ENCODE results near the gene CPT1B.
A peak's percentile ranks its signal among the peaks of the same experiment; 100 is the strongest.
"Not testable (repeated sequence)": the region's sequence is repeated elsewhere in the genome, so short reads cannot be mapped to it uniquely, and the experiment has no call there.

CPT1B gene

DNA sequence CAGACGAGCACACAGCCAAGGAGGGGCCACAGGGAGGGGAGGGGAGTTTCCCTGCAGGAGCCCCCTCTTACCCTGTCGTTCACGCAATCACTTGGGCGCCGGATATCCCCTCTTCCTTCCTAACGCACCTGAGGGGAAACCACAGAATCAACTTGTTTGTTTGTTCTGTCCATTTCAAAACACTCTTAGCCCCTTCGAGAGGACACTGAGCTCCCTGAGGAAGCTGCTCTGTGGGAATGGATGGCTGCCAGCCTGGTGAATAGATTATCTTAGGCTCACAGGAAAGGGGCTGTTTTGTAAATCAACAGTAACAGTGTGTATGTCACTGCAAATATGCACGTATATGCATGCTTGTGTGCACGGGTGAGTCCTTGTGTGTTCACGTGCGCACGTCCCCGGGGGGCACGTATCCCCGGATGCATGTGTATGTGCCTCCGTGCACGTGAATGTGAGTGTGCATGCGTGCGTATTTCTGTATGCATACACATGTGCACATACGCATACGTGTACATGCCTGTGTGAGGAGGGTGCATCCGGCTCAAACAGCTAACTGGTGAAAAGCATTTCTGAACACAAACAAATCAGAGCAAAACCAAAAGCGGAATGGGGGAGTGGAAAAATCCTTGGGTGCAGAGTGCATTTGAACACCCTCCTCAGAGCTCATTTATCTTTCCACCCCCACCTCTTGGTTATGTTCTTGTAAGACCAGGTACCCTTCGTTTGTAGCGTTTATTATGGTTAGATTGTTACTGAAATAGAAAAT lies 42.5 kb upstream of the CPT1B start:
- Histone ChIP-seq H3K27me3 (replicated peaks; ENCODE audit: control insufficient read depth, insufficient read depth, low read length) (peaks cover 26% of the 10 kb centered on the region), H3K4me3 (ENCODE audit: low read length) (peak overlapping the region; percentile 40), H3K9ac (ENCODE audit: low read length) (no peak overlapping the region), H3K9me3 (ENCODE audit: control insufficient read depth, low read length) (no peaks in the 10 kb centered on the region), H3K4me1 (ENCODE audit: control insufficient read depth, insufficient read depth, low read length) (peaks cover 9% of the 10 kb centered on the region), H3K36me3 (ENCODE audit: control insufficient read depth, insufficient read depth, low read length, severe bottlenecking) (peaks cover 3% of the 10 kb centered on the region)
- no peak for DNase-seq (ENCODE audit: low read depth)

DNA sequence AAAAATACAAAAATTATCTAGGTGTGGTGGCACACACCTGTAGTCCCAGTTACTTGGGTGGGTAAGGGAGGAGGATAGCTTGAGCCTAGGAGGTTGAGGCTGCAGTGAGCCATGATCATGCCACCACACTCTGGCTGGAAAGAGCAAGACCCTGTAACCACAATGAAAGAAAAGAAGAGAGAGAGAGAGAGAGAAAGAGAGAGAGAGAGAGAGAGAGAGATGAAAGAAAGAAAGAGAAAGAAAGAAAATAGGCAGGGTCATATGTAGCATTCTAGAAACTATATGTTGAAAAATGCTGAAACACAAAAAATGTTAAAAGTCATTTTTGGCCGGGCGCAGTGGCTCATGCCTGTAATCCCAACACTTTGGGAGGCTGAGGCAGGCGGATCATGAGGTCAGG lies 36.1 kb upstream of the CPT1B start:
- not testable (repeated sequence) for H3K9me3 ChIP-seq (ENCODE audit: control insufficient read depth, low read length); H3K36me3 ChIP-seq (ENCODE audit: control insufficient read depth, insufficient read depth, low read length, severe bottlenecking); H3K4me1 ChIP-seq (ENCODE audit: control insufficient read depth, insufficient read depth, low read length); DNase-seq (ENCODE audit: low read depth); H3K4me3 ChIP-seq (ENCODE audit: low read length); H3K9ac ChIP-seq (ENCODE audit: low read length)
- peaks cover 28% of the 10 kb centered on the region for H3K27me3 ChIP-seq (replicated peaks; ENCODE audit: control insufficient read depth, insufficient read depth, low read length)

DNA sequence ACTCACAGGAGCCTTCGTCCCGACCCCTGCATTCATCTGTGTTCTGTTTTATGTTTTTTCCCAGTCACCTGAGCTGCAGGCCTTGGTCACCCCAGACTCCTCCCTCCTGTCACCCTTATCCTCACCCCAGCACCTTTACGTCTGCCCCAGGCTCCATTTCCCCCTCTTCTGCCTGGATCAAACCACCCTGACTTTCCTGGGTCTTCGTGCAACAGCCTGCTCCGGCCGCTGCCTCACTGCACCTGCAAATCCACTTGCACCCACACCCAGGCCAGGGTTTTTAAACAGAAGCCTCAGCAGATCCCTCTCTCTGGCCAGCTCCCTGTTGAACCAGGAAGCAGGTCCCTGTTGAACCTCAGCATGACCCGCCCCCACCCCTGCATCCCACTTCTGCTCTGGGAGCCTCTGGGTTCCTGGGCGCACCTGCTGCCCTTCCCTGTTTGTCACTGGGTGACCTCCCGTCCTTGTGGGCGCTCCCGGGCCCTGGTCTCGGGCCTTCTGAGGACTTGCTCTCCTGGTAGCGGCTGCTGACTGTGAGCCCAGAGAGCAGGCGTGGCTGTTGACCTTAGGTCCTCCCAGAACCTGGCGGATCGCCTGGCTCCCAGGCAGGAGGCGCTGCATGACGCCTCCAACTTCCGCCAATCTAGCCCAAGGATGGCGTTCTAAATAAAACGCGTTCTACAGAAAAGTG lies 35.2 kb upstream of the CPT1B start:
- H3K9ac ChIP-seq (ENCODE audit: low read length), result no peak overlapping the region
- no peaks in the 10 kb centered on the region for H3K4me1 ChIP-seq (ENCODE audit: control insufficient read depth, insufficient read depth, low read length)
- no peak overlapping the region for H3K4me3 ChIP-seq (ENCODE audit: low read length)
- no peaks in the 10 kb centered on the region for H3K36me3 ChIP-seq (ENCODE audit: control insufficient read depth, insufficient read depth, low read length, severe bottlenecking)
- peak; percentile 30 for DNase-seq (ENCODE audit: low read depth)
- H3K9me3 ChIP-seq (ENCODE audit: control insufficient read depth, low read length), result no peaks in the 10 kb centered on the region
- H3K27me3 ChIP-seq (replicated peaks; ENCODE audit: control insufficient read depth, insufficient read depth, low read length), result peaks cover 33% of the 10 kb centered on the region

DNA sequence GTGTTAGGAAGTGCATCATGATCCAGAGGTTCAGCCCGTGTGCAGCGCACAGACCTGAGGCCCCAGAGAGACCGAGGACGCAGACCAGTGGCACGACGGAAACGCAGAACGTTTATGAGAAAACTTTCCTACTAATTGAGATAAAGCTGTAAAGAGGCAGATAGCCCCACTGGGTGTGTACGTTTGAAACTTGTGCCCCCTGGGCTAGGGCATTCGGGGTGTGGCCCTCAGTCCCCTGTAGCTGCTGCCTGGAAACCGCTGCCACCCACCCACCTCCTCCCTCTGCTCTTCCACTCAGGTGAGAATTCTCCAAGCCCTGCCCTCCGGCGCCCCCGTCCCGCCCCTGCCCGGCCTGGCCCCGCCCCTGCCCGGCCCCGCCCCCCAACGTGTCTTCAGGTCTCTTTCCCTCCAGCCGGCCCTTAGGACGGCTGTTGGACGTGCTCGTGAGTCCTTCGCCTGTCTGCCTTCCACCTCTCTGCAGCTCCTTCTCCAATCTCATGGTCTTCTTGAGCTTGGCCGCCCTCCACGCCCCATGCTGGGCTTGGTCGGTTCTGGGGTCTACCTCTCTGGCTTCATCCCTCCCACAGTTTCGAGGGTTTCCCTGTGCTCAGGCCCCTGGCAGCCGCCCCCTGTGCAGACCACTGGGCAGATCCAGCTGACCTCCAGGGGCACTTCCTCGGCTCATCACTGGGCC lies 34.4 kb upstream of the CPT1B start:
- no peak overlapping the region for H3K9ac ChIP-seq (ENCODE audit: low read length)
- no peaks in the 10 kb centered on the region for H3K9me3 ChIP-seq (ENCODE audit: control insufficient read depth, low read length)
- H3K36me3 ChIP-seq (ENCODE audit: control insufficient read depth, insufficient read depth, low read length, severe bottlenecking), result no peaks in the 10 kb centered on the region
- no peak for DNase-seq (ENCODE audit: low read depth)
- H3K4me3 ChIP-seq (ENCODE audit: low read length), result no peak overlapping the region
- H3K27me3 ChIP-seq (replicated peaks; ENCODE audit: control insufficient read depth, insufficient read depth, low read length), result peaks cover 35% of the 10 kb centered on the region
- H3K4me1 ChIP-seq (ENCODE audit: control insufficient read depth, insufficient read depth, low read length), result no peaks in the 10 kb centered on the region

DNA sequence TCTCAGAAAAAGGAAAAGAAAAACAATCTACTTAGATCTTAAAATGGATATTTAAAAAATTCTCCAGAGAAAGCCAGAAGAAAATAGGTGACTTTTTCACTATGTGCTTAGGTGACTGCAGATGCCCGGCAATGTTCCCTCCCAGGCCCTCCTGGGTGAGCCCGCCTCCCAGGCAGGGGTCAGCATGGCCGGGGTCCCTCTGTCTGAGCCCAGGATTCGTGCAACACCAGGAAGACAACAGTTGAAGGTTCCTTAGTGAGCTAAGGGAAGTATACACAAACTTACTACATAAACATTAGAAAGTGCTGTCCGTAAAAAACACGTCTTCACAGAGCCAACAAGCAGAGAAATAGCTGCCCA lies 33.9 kb upstream of the CPT1B start:
- H3K27me3 ChIP-seq (replicated peaks; ENCODE audit: control insufficient read depth, insufficient read depth, low read length), result peaks cover 40% of the 10 kb centered on the region
- no peaks in the 10 kb centered on the region for H3K4me1 ChIP-seq (ENCODE audit: control insufficient read depth, insufficient read depth, low read length)
- DNase-seq (ENCODE audit: low read depth), result no peak
- H3K36me3 ChIP-seq (ENCODE audit: control insufficient read depth, insufficient read depth, low read length, severe bottlenecking), result no peaks in the 10 kb centered on the region
- H3K4me3 ChIP-seq (ENCODE audit: low read length), result no peak overlapping the region
- H3K9me3 ChIP-seq (ENCODE audit: control insufficient read depth, low read length), result no peaks in the 10 kb centered on the region
- no peak overlapping the region for H3K9ac ChIP-seq (ENCODE audit: low read length)

DNA sequence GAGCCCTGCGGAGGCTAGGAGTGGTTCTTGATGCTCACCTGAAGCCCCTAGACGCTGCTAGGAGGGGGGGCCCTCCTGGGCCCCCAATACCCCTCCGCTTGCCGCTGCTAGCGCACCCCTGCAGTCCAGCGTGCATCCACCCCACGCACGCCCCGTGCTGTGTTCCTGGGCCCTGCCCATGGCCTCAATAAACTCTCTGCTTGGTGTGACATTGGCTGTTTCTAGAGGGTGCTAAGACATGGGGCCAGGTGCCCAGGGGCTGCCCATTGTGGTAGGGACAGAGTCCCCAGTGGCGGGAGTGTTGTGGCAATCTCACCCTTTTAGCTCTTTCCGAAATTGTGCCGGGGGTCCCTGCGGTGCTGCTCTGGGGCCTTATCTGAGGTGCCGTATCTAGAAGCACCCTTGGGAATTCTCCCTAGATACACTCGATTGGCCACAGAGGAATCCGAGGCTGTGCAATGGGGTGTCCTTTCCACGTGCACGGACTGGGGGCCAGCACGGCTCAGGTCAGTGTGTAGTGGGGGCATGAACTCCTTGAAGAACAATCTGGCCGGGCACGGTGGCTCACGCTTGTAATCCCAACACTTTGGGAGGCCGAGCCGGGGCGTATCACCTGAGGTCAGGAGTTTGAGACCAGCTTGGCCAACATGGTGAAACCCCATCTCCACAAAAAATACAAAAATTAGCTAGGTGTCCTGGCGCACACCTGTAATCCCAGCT lies 33.3 kb upstream of the CPT1B start:
- H3K4me1 ChIP-seq (ENCODE audit: control insufficient read depth, insufficient read depth, low read length), result no peaks in the 10 kb centered on the region
- no peak overlapping the region for H3K9ac ChIP-seq (ENCODE audit: low read length)
- H3K9me3 ChIP-seq (ENCODE audit: control insufficient read depth, low read length), result no peaks in the 10 kb centered on the region
- no peak overlapping the region for H3K4me3 ChIP-seq (ENCODE audit: low read length)
- no peak for DNase-seq (ENCODE audit: low read depth)
- no peaks in the 10 kb centered on the region for H3K36me3 ChIP-seq (ENCODE audit: control insufficient read depth, insufficient read depth, low read length, severe bottlenecking)
- H3K27me3 ChIP-seq (replicated peaks; ENCODE audit: control insufficient read depth, insufficient read depth, low read length), result peaks cover 43% of the 10 kb centered on the region

DNA sequence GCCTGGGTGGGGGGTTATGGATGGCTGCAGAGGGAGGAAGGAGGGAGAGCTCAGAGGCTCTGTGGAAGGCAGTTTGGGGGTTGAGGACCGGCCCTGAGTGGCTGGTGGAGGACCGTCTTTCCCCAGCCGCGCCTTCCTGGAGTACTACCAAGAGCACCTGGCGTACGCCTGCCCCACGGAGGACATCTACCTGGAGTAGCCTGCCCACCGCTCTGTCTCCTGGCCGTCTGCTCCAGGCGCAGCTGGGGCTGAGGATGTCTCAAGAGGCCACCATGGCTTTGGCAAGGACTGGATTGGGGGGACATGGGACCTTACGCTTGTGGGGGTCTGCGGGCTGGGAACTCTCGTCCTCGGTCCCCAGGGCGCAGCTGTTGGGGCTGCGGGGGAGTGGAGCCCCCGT lies 32.4 kb upstream of the CPT1B start:
- H3K4me3 ChIP-seq (ENCODE audit: low read length), result no peak overlapping the region
- peaks cover 51% of the 10 kb centered on the region for H3K27me3 ChIP-seq (replicated peaks; ENCODE audit: control insufficient read depth, insufficient read depth, low read length)
- no peak overlapping the region for H3K9ac ChIP-seq (ENCODE audit: low read length)
- no peaks in the 10 kb centered on the region for H3K36me3 ChIP-seq (ENCODE audit: control insufficient read depth, insufficient read depth, low read length, severe bottlenecking)
- H3K9me3 ChIP-seq (ENCODE audit: control insufficient read depth, low read length), result no peaks in the 10 kb centered on the region
- H3K4me1 ChIP-seq (ENCODE audit: control insufficient read depth, insufficient read depth, low read length), result no peaks in the 10 kb centered on the region
- no peak for DNase-seq (ENCODE audit: low read depth)

DNA sequence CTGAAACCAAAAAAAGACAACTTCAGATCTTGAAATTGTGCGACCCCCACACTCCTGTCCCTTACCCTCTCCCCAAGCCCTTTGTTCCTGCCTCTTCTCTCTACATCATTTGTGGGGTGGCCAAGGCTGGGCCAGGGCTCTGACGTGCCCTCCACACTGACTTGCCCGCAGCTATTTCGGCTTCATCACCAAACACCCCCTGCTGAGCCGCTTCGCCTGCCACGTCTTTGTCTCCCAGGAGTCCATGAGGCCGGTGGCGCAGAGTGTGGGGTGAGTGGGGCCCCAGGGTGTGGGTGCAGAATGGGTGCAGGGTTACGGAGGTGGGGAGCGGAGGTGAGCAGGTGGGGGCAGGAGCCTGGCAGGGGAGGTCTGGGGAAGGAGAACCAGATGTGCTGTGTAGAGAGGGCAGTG lies 31.8 kb upstream of the CPT1B start:
- no peak for DNase-seq (ENCODE audit: low read depth)
- no peaks in the 10 kb centered on the region for H3K9me3 ChIP-seq (ENCODE audit: control insufficient read depth, low read length)

DNA sequence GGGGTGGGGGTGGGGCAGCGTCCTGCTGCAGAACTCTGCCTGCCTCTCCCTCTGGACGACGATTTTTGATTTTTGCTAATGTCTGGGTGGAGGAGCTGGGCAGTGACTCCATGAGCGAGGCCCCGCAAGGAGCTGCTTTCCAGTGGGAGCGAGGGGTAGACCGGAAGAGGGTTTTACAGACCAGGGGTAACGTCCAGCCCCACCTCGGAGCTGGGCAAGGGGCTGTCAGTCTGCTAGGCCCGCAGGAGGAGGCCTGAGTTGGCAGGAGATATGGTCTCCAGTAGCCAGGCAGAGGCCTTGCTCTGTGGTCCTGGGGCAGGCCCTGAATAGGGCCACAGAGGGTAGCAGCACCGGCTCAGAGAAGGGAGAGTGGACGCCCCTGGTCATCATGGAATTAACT lies 31.4 kb upstream of the CPT1B start:
- H3K27me3 ChIP-seq (replicated peaks; ENCODE audit: control insufficient read depth, insufficient read depth, low read length), result peaks cover 61% of the 10 kb centered on the region
- no peaks in the 10 kb centered on the region for H3K4me1 ChIP-seq (ENCODE audit: control insufficient read depth, insufficient read depth, low read length)
- H3K9me3 ChIP-seq (ENCODE audit: control insufficient read depth, low read length), result no peaks in the 10 kb centered on the region
- H3K36me3 ChIP-seq (ENCODE audit: control insufficient read depth, insufficient read depth, low read length, severe bottlenecking), result no peaks in the 10 kb centered on the region
- DNase-seq (ENCODE audit: low read depth), result no peak
- no peak overlapping the region for H3K9ac ChIP-seq (ENCODE audit: low read length)
- no peak overlapping the region for H3K4me3 ChIP-seq (ENCODE audit: low read length)

More for the DNA sequence above, 31.8 kb upstream of the CPT1B start:
- H3K27me3 ChIP-seq (replicated peaks; ENCODE audit: control insufficient read depth, insufficient read depth, low read length), result peaks cover 57% of the 10 kb centered on the region
- H3K4me3 ChIP-seq (ENCODE audit: low read length), result no peak overlapping the region
- no peaks in the 10 kb centered on the region for H3K36me3 ChIP-seq (ENCODE audit: control insufficient read depth, insufficient read depth, low read length, severe bottlenecking)
- H3K4me1 ChIP-seq (ENCODE audit: control insufficient read depth, insufficient read depth, low read length), result no peaks in the 10 kb centered on the region
- no peak overlapping the region for H3K9ac ChIP-seq (ENCODE audit: low read length)

DNA sequence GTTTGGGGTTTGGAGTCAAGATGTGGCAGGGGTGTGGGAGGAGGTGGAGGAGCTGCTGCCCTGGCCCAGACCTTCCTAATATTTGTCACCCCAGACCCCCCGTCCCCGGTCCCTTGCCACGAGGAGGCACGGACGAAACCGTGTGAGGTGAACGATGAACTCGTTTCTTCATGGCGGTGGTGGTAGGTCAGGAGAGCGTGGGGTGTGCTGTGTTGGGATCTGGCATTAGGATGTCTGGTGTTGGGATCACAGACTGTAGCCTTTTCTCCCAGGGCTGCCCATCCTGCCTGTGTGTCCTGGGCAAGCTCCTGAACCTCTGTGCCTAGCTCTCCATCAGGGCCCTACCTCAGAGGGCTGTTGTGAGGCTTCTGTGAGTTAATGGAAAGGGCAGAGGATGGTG lies 30.8 kb upstream of the CPT1B start:
- Histone ChIP-seq H3K4me1 (ENCODE audit: control insufficient read depth, insufficient read depth, low read length) (no peaks in the 10 kb centered on the region), H3K9ac (ENCODE audit: low read length) (no peak overlapping the region), H3K4me3 (ENCODE audit: low read length) (no peak overlapping the region), H3K9me3 (ENCODE audit: control insufficient read depth, low read length) (no peaks in the 10 kb centered on the region), H3K27me3 (replicated peaks; ENCODE audit: control insufficient read depth, insufficient read depth, low read length) (peaks cover 58% of the 10 kb centered on the region), H3K36me3 (ENCODE audit: control insufficient read depth, insufficient read depth, low read length, severe bottlenecking) (no peaks in the 10 kb centered on the region)
- DNase-seq (ENCODE audit: low read depth), result no peak
